Bronchial epithelial cell (primary cell): ENCODE measurements around the gene PRDX2. TPM values are rescaled to one million over a fixed set of nuclear protein-coding genes. Genes with fewer than 3 reads are reported as not detected.

ENCODE experiments used
- DNase-seq: peaks from one replicate; pipeline ENCODE4 v3.0.0-alpha.2; 2010; ENCODE audit warnings: low read depth
- FAIRE-seq: peaks from 2 replicates; lab custom pipeline; 2011; peaks lifted over from hg19 to GRCh38; lab: Jason Lieb, UNC
- H3K27me3 ChIP-seq: 2 replicates; pipeline ENCODE4 v1.5.1; 2011; ENCODE audit warnings: low read length; ENCODE audit not compliant: control insufficient read depth, insufficient read depth
- H3K36me3 ChIP-seq: 2 replicates; pipeline ENCODE4 v1.5.1; 2011; ENCODE audit warnings: low read length; ENCODE audit not compliant: control insufficient read depth, insufficient read depth
- H3K4me3 ChIP-seq: 2 replicates; pipeline ENCODE4 v1.5.1; 2011; ENCODE audit warnings: mild to moderate bottlenecking, low read depth, low read length, control low read depth
- CTCF ChIP-seq: IDR thresholded peaks from 2 replicates; pipeline ENCODE4 v1.5.1; 2011; ENCODE audit warnings: mild to moderate bottlenecking, moderate library complexity, low read length, control low read depth, inconsistent platforms; ENCODE audit not compliant: insufficient read depth, severe bottlenecking
- total RNA-seq: library from RNA; depleted of rRNA; stranded (reverse); fragments of >200 nt; gene quantifications from 2 replicates; pipeline ENCODE4 v1.2.1, GENCODE V29; 2014

The PRDX2 gene
- total RNA-seq, 1 donor from 2014 or later = 157 TPM

- peak overlapping the region; percentile 98 for H3K4me3 ChIP-seq
- H3K27me3 ChIP-seq = no peaks in the 10 kb centered on the region
- DNase-seq = peak; percentile 89
- H3K36me3 ChIP-seq = peaks cover 13% of the 10 kb centered on the region
- TF ChIP-seq CTCF = no peak
- FAIRE-seq = no peak
Measured at GRCh38 chr19:12793290-12794195, 8.1 kb downstream of the PRDX2 start.

- no peak for FAIRE-seq
Measured at GRCh38 chr19:12792853-12793289, 8.7 kb downstream of the PRDX2 start.

GRCh38 chr19:12792051-12792852, 9.3 kb downstream of the PRDX2 start:
- no peak for FAIRE-seq
- no peak for TF ChIP-seq CTCF

More at GRCh38 chr19:12792853-12793289, 8.7 kb downstream of the PRDX2 start:
- DNase-seq = no peak
- TF ChIP-seq CTCF = no peak
- Histone ChIP-seq H3K27me3 (no peaks in the 10 kb centered on the region), H3K4me3 (peak overlapping the region; percentile 98), H3K36me3 (peaks cover 13% of the 10 kb centered on the region)

GRCh38 chr19:12791345-12792050, 10.1 kb downstream of the PRDX2 start, which contains the start of gene JUNB:
JUNB (plus strand) TSS chr19:12791486; CDS start chr19:12791772, 286 bp downstream.
- no peak for FAIRE-seq
- no peaks in the 10 kb centered on the region for H3K27me3 ChIP-seq
- DNase-seq = peak; percentile 88
- no peak for TF ChIP-seq CTCF
- H3K4me3 ChIP-seq = peak within 1 kb of the TSS; percentile 98
- peaks cover 11% of the 10 kb centered on the region for H3K36me3 ChIP-seq

More at GRCh38 chr19:12792051-12792852, 9.3 kb downstream of the PRDX2 start:
- peak overlapping the region; percentile 98 for H3K4me3 ChIP-seq
- H3K27me3 ChIP-seq = no peaks in the 10 kb centered on the region
- DNase-seq = no peak
- peaks cover 13% of the 10 kb centered on the region for H3K36me3 ChIP-seq

GRCh38 chr19:12790628-12791344, 10.8 kb downstream of the PRDX2 start:
- H3K27me3 ChIP-seq = no peaks in the 10 kb centered on the region
- TF ChIP-seq CTCF = no peak
- peak overlapping the region; percentile 98 for H3K4me3 ChIP-seq
- H3K36me3 ChIP-seq = peaks cover 11% of the 10 kb centered on the region
- FAIRE-seq = no peak
- no peak for DNase-seq
